AG09309 (cell line): ENCODE measurements around the gene SLC16A12.

Experiments used
- DNase-seq: peaks from one replicate; pipeline ENCODE4 v3.0.0-alpha.2; 2010; ENCODE audit warnings: low read depth
- H3K4me3 ChIP-seq: 2 replicates; pipeline ENCODE4 v1.5.1; 2011; ENCODE audit warnings: mild to moderate bottlenecking, low read depth, low read length, moderate library complexity; ENCODE audit not compliant: control insufficient read depth
- CTCF ChIP-seq: IDR thresholded peaks from 2 replicates; pipeline ENCODE4 v1.5.1; 2011; ENCODE audit warnings: mild to moderate bottlenecking, low read depth, low read length, inconsistent platforms; ENCODE audit not compliant: insufficient read depth, control insufficient read depth; ENCODE audit errors: missing control alignments

The SLC16A12 gene

GRCh38 chr10:89503151-89503550 is 32.2 kb downstream of the SLC16A12 start:
- DNase-seq, result no peak
- H3K4me3 ChIP-seq, result no peak overlapping the region
- no peak for TF ChIP-seq CTCF

GRCh38 chr10:89502549-89502948 is 32.8 kb downstream of the SLC16A12 start:
- no peak for DNase-seq
- no peak for TF ChIP-seq CTCF
- no peak overlapping the region for H3K4me3 ChIP-seq

- H3K4me3 ChIP-seq, result no peak overlapping the region
- no peak for TF ChIP-seq CTCF
- DNase-seq, result no peak
Observed at GRCh38 chr10:89494575-89494974, 40.8 kb downstream of the SLC16A12 start.

GRCh38 chr10:89494068-89494467 is 41.3 kb downstream of the SLC16A12 start:
- TF ChIP-seq CTCF, result no peak
- no peak for DNase-seq
- no peak overlapping the region for H3K4me3 ChIP-seq

GRCh38 chr10:89491932-89492331 is 43.5 kb downstream of the SLC16A12 start:
- no peak for TF ChIP-seq CTCF
- no peak overlapping the region for H3K4me3 ChIP-seq
- no peak for DNase-seq

- no peak for TF ChIP-seq CTCF
- no peak for DNase-seq
Observed at GRCh38 chr10:89490596-89491335, 44.6 kb downstream of the SLC16A12 start.

More at GRCh38 chr10:89490596-89491335, 44.6 kb downstream of the SLC16A12 start:
- no peak overlapping the region for H3K4me3 ChIP-seq
